HEK293T (cell line): ENCODE results near the gene EDN3.

ENCODE experiments used
- CTCF ChIA-PET: fragments of 350-600 bp; formaldehyde crosslinking; extraction: SDS; loops from one replicate; lab custom pipeline; 2021; ENCODE audit warnings: antibody characterized with exemption, inconsistent platforms; lab: Yijun Ruan, JAX
- POLR2A ChIA-PET: fragments of 350-600 bp; formaldehyde crosslinking; extraction: SDS; loops from one replicate; lab custom pipeline; 2020; ENCODE audit warnings: antibody characterized with exemption, inconsistent platforms; lab: Yijun Ruan, JAX
- DNase-seq: peaks from one replicate; pipeline ENCODE4 v3.0.0; 2012; ENCODE audit warnings: mixed read lengths; ENCODE audit errors: extremely low spot score
- ARNT ChIP-seq: fragments of 450-650 bp; IDR thresholded peaks from 2 replicates; pipeline ENCODE4 v1.6.1; 2017; ENCODE audit warnings: mild to moderate bottlenecking
- BHLHE40 ChIP-seq: fragments of 450-650 bp; IDR thresholded peaks from 2 replicates; pipeline ENCODE4 v1.6.1; 2016; ENCODE audit warnings: mild to moderate bottlenecking, moderate library complexity, borderline replicate concordance
- CTBP1 ChIP-seq: fragments of 450-650 bp; IDR thresholded peaks from 2 replicates; pipeline ENCODE4 v1.6.1; 2016; ENCODE audit warnings: borderline replicate concordance
- ELF4 ChIP-seq: fragments of 450-650 bp; IDR thresholded peaks from 2 replicates; pipeline ENCODE4 v1.6.1; 2017; ENCODE audit warnings: antibody characterized with exemption
- FOXA1 ChIP-seq: fragments of 450-650 bp; IDR thresholded peaks from 2 replicates; pipeline ENCODE4 v1.6.1; 2016; ENCODE audit warnings: mild to moderate bottlenecking
- FOXK2 ChIP-seq: fragments of 450-650 bp; IDR thresholded peaks from 2 replicates; pipeline ENCODE4 v1.6.1; 2016; ENCODE audit warnings: mild to moderate bottlenecking
- FOXM1 ChIP-seq: fragments of 450-650 bp; IDR thresholded peaks from 2 replicates; pipeline ENCODE4 v1.6.1; 2017; ENCODE audit warnings: mild to moderate bottlenecking, borderline replicate concordance
- HDGF ChIP-seq: fragments of 450-650 bp; IDR thresholded peaks from 2 replicates; pipeline ENCODE4 v1.6.1; 2017; ENCODE audit warnings: antibody characterized with exemption, borderline replicate concordance
- L3MBTL2 ChIP-seq: fragments of 450-650 bp; conservative IDR thresholded peaks from 2 replicates; pipeline ENCODE4 v1.6.1; 2016; ENCODE audit warnings: mild to moderate bottlenecking
- LEF1 ChIP-seq: fragments of 450-650 bp; IDR thresholded peaks from 2 replicates; pipeline ENCODE4 v1.6.1; 2017; ENCODE audit warnings: mild to moderate bottlenecking, borderline replicate concordance
- NFRKB ChIP-seq: fragments of 450-650 bp; IDR thresholded peaks from 2 replicates; pipeline ENCODE4 v1.6.1; 2016; ENCODE audit warnings: mild to moderate bottlenecking, moderate library complexity
- SP1 ChIP-seq: fragments of 450-650 bp; IDR thresholded peaks from 2 replicates; pipeline ENCODE4 v1.6.1; 2017
- SUZ12 ChIP-seq: fragments of 450-650 bp; IDR thresholded peaks from 2 replicates; pipeline ENCODE4 v1.6.1; 2016; ENCODE audit warnings: mild to moderate bottlenecking
- TARDBP ChIP-seq: fragments of 450-650 bp; IDR thresholded peaks from 2 replicates; pipeline ENCODE4 v1.6.1; 2016
- ZNF384 ChIP-seq: fragments of 450-650 bp; IDR thresholded peaks from 2 replicates; pipeline ENCODE4 v1.6.1; 2016
- TF ChIP-seq, protein P1 (sequence below): fragments of 450-650 bp; IDR thresholded peaks from 2 replicates; pipeline ENCODE4 v1.6.1; 2016

Gene EDN3

DNA sequence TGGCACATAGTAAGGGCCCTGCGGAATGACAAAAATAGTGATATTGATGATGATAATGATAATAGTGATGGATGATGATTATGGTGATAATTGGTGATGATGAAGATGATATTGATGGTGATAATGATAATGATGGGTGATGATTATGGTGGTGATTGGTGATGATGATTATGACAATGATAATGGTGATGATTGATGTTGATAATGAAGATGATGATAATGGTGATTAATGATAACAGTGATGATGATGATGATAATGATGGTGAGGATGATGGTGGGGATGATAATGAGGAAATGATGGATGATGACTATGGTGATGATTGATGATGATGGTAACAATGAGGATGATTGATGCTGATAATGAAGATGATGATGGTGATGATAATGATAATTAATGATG is 48.9 kb downstream of the EDN3 start:
- CTCF ChIA-PET = no interaction called here
- POLR2A ChIA-PET = no interaction called here
- no peak for DNase-seq
- TF ChIP-seq FOXM1 = no peak
- TF ChIP-seq ZNF384 = no peak
- TF ChIP-seq L3MBTL2 = no peak
- no peak for TF ChIP-seq FOXA1
- no peak for TF ChIP-seq ELF4
- TF ChIP-seq HDGF = no peak
- TF ChIP-seq TARDBP = no peak
- no peak for TF ChIP-seq NFRKB

DNA sequence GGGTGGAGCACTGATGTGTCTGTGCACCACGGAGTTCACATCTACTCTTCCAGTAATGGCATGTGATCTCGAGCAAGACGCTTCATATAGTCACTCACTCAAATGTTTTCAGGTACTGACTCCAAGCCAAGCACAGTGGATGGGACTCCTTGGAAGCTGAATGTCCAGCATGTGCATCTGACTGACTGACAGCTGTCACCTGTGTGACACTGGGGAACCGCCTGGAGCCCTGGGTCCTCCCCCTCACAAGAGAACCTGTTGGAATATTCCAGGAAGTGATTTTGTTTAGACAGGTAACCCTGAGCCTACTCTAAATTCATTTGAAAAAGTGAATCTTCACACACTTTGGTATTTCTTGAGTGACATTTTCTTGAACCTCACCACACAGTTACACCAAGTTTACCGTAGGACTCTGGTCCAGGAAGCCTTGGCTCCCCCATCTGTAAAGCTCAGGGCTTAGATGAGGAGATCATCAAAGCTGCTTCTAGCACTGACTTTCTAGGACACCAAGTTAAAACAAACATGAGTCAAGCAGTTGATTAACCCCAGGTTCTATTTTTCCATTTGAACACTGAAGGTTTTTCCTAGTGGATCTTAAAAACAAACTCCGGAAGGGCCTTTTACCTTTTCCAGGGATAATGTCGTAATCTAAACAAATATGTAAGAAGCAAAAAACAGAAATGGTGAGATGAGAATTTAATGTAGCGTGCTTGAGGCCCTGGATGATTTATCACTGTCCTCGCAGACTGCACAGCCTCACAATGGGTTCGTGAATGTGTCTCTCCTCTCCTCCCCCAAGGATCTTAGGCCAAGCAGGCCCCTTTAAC is 50.1 kb downstream of the EDN3 start:
- TF ChIP-seq CTBP1 = no peak
- no peak for TF ChIP-seq ARNT
- TF ChIP-seq, protein P1, sequence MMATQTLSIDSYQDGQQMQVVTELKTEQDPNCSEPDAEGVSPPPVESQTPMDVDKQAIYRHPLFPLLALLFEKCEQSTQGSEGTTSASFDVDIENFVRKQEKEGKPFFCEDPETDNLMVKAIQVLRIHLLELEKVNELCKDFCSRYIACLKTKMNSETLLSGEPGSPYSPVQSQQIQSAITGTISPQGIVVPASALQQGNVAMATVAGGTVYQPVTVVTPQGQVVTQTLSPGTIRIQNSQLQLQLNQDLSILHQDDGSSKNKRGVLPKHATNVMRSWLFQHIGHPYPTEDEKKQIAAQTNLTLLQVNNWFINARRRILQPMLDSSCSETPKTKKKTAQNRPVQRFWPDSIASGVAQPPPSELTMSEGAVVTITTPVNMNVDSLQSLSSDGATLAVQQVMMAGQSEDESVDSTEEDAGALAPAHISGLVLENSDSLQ = no peak
- TF ChIP-seq FOXK2 = no peak
- TF ChIP-seq L3MBTL2 = no peak
- ChIA-PET POLR2A (no interaction called here), CTCF (no interaction called here)
- DNase-seq = no peak

DNA sequence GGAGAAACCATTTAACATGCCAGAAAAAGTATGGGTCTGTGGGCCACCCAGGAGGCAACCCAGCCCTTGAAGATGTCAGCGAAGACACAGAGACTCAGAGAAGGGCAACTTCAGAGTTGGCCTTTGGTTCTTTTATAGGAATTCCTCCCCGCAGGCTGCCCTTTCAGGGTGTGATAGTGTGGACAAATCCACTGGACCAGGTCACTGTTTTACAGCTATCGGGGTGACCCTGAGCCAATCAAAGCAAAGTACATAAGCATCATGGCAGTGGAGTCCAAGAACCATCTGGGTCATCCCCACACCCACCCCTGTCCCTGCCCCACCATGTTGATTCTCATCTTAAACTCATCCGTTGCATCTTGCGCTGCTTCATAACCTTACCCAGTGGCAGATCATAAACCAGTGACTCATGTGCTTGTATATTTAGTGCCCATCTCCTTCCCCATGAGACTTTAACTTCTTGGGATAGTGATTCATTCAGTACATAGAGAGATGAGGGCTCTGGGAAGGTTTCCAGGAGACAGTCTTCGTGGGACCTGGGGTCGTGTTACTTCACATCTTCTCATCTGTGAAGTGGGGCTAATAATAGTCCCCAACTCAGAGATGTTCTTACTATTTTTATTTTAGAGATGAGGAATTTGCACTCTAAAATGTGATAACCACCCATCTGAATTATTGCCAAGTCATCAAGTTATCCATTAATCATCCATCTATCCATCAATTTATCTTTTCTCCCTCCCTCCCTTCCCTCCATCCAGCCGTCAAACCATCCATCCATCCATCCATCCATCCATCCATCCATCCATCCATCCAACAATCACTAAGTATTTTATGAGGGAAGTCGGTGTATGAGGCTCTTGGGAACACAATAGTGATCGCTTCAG is 51.0 kb downstream of the EDN3 start:
- no peak for TF ChIP-seq HDGF
- TF ChIP-seq, protein P1 = no peak
- TF ChIP-seq FOXK2 = no peak
- TF ChIP-seq NFRKB = no peak
- no peak for TF ChIP-seq SUZ12
- TF ChIP-seq FOXM1 = no peak
- no peak for TF ChIP-seq ARNT
- no peak for TF ChIP-seq CTBP1
- TF ChIP-seq LEF1 = no peak
- no peak for TF ChIP-seq TARDBP
- no peak for TF ChIP-seq BHLHE40
- TF ChIP-seq ZNF384 = no peak
- TF ChIP-seq FOXA1 = no peak
- no peak for TF ChIP-seq L3MBTL2
- TF ChIP-seq SP1 = no peak
- no peak for TF ChIP-seq ELF4
- ChIA-PET CTCF (no interaction called here), POLR2A (no interaction called here)
- DNase-seq = no peak

DNA sequence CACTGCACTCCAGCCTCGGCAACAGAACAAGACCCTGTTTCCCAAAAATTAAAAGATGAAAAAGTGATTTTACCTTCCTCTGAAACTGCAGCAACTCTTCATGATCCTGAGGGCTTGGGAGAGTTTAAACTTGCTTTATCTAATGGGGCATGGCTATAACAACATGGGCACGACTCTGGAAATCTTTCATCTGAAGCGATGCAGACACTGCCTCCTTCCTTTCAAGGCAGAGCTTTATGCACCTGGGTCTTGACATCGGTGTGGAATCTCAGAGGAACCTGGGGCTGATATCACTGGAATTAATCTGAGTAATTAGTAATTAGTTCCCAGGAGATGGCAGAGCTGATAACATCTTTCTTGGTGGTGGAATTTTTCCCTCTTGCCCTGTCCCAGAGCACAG is 52.1 kb downstream of the EDN3 start:
- CTCF ChIA-PET = no interaction called here

DNA sequence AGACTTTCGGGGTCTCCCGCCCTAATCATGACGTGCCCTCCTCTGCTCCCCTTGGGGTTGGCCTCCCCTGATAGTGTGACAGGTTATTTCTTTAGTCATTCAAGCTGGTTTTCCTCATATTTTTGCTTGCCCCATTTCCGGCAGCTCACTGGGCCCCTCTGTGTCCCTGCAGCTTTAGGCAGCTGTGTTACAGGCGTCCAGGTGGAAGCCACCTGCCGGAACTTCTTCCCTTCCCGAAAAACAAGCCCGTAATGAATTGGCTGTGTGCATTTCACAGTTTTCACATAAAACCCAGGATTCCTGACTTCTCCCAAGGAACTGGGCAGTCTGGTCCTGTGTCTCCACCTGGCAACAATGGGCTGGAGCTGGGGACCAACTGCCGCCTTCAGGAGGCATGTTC is 52.6 kb downstream of the EDN3 start:
- TF ChIP-seq LEF1 = no peak
- no peak for TF ChIP-seq L3MBTL2
- no peak for TF ChIP-seq ZNF384
- DNase-seq = no peak
- ChIA-PET CTCF (interaction anchor here (0.6 kb wide), 1 partner anchor 60 kb away, joined by 3 read pairs; no protein-coding TSS in a partner anchor), POLR2A (no interaction called here)

More for the DNA sequence above, 52.1 kb downstream of the EDN3 start:
- no peak for DNase-seq
- TF ChIP-seq CTBP1 = no peak
- TF ChIP-seq SP1 = no peak
- no peak for TF ChIP-seq LEF1
- no peak for TF ChIP-seq L3MBTL2
- no peak for TF ChIP-seq TARDBP
- TF ChIP-seq ELF4 = no peak
- TF ChIP-seq BHLHE40 = no peak
- no peak for TF ChIP-seq ZNF384
- no peak for TF ChIP-seq HDGF
- no peak for TF ChIP-seq FOXK2
- TF ChIP-seq FOXA1 = no peak
- no peak for TF ChIP-seq NFRKB
- no peak for TF ChIP-seq FOXM1
- no peak for TF ChIP-seq SUZ12
- TF ChIP-seq, protein P1 = no peak
- TF ChIP-seq ARNT = no peak
- POLR2A ChIA-PET = no interaction called here

DNA sequence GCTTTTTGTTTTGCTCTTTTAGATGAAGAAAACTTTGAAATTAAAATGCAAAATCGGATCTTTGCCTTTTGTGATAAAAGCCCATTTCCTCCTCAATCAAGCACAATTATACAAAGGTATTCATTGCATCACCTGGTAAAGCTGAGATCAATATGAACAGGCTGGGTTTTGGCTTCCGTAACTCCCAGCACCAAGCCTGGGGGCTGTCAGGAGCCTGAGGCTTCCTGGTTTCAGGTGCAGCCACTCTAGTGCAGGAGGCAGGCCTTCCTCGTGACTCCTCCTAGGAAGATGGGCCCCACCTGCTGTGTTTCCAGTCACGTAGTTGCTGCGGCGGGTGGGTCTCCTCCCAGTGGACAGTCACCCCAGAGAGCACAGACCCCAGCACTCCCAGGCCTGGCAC is 54.0 kb downstream of the EDN3 start:
- POLR2A ChIA-PET = no interaction called here
- CTCF ChIA-PET = no interaction called here
- TF ChIP-seq CTBP1 = no peak
- TF ChIP-seq ARNT = no peak
- no peak for TF ChIP-seq SUZ12
- TF ChIP-seq SP1 = no peak
- no peak for TF ChIP-seq L3MBTL2
- TF ChIP-seq FOXM1 = no peak
- no peak for TF ChIP-seq ELF4
- TF ChIP-seq BHLHE40 = no peak
- TF ChIP-seq HDGF = no peak
- no peak for TF ChIP-seq FOXK2
- no peak for TF ChIP-seq ZNF384
- TF ChIP-seq, protein P1 = no peak
- TF ChIP-seq FOXA1 = no peak
- TF ChIP-seq NFRKB = no peak
- no peak for DNase-seq
